GM12878 (cell line): ENCODE measurements around the gene EEF2. TPM values are rescaled to one million over a fixed set of nuclear protein-coding genes. Genes with fewer than 3 reads are reported as not detected.

Source experiments
- ATAC-seq: fragments of 200-7000 bp; cut with Tn5 transposase; 3 replicates; pipeline ENCODE4 v1.9.1; 2020; ENCODE audit warnings: mild to moderate bottlenecking, moderate library complexity
- BruUV-seq: library from RNA; stranded (reverse); fragments of 400-500 nt; replicated peaks from 2 replicates; lab custom pipeline; 2021; lab: Mats Ljungman, UMichigan
- CTCF ChIA-PET: fragments of 300-600 bp; sonication (Branson Sonifier 250); formaldehyde crosslinking; extraction: SDS; loops from one replicate; lab custom pipeline; 2021; ENCODE audit warnings: inconsistent platforms; lab: Yijun Ruan, JAX
- POLR2A ChIA-PET: fragments of 350-600 bp; formaldehyde crosslinking; extraction: SDS; loops from one replicate; lab custom pipeline; 2021; ENCODE audit warnings: inconsistent platforms; lab: Charles Lee
- RAD21 ChIA-PET: fragments of 300-600 bp; sonication (Branson Sonifier 250); formaldehyde crosslinking; loops from one replicate; lab custom pipeline; 2023; ENCODE audit warnings: antibody characterized with exemption; ENCODE audit not compliant: unreplicated experiment; lab: Charles Lee
- SMC1A ChIA-PET: fragments of 300-600 bp; sonication (Branson Sonifier 250); formaldehyde crosslinking; loops from one replicate; lab custom pipeline; 2023; ENCODE audit not compliant: unreplicated experiment, uncharacterized antibody; lab: Charles Lee
- DNase-seq: peaks from one replicate; pipeline ENCODE4 v3.0.0-alpha.2; 2011; ENCODE audit warnings: low read depth, low spot score
- FAIRE-seq: peaks from 3 replicates; lab custom pipeline; 2011; peaks lifted over from hg19 to GRCh38; lab: Jason Lieb, UNC
- H2AFZ ChIP-seq: 2 replicates; pipeline ENCODE4 v1.6.0; 2011; ENCODE audit warnings: low read depth, low read length, control low read depth; ENCODE audit not compliant: control insufficient read depth
- H3K27ac ChIP-seq: 2 replicates; pipeline ENCODE4 v1.5.1; 2011; ENCODE audit warnings: control low read depth; ENCODE audit not compliant: control insufficient read depth, insufficient read depth
- H3K27me3 ChIP-seq, 2 experiments: replicated peaks in 1 of 2; 2 replicates each; pipeline versions ENCODE4 v1.6.0 to v1.6.1; 2011; ENCODE audit warnings: low read length in 1 of 2; ENCODE audit not compliant: control insufficient read depth in 2 of 2, insufficient read depth in 2 of 2
- H3K36me3 ChIP-seq, 2 experiments: 2 replicates each; pipeline ENCODE4 v1.5.1; 2011; ENCODE audit warnings: low read length in 1 of 2; ENCODE audit not compliant: control insufficient read depth in 2 of 2, insufficient read depth in 2 of 2
- H3K4me1 ChIP-seq: 2 replicates; pipeline ENCODE4 v1.6.1; 2011; ENCODE audit warnings: mild to moderate bottlenecking, low read length, moderate library complexity, mixed read lengths; ENCODE audit not compliant: control insufficient read depth, insufficient read depth
- H3K4me2 ChIP-seq: 2 replicates; pipeline ENCODE4 v1.6.0; 2011; ENCODE audit warnings: control low read depth; ENCODE audit not compliant: control insufficient read depth, insufficient read depth
- H3K4me3 ChIP-seq: fragments of 200-600 bp; sonication (generic); 2 replicates; pipeline ENCODE4 v1.5.1; 2016
- H3K79me2 ChIP-seq: 2 replicates; pipeline ENCODE4 v1.6.0; 2011; ENCODE audit warnings: low read length; ENCODE audit not compliant: control insufficient read depth, insufficient read depth
- H3K9ac ChIP-seq: 2 replicates; pipeline ENCODE4 v1.8.0; 2011; ENCODE audit warnings: low read length, control low read depth, mixed read lengths; ENCODE audit not compliant: control insufficient read depth, insufficient read depth
- H3K9me3 ChIP-seq: replicated peaks from 3 replicates; pipeline ENCODE4 v1.5.1; 2011; ENCODE audit warnings: mild to moderate bottlenecking, low read length; ENCODE audit not compliant: control insufficient read depth, insufficient read depth
- H4K20me1 ChIP-seq: 2 replicates; pipeline ENCODE4 v1.6.0; 2011; ENCODE audit not compliant: control insufficient read depth, insufficient read depth
- BRCA1 ChIP-seq: IDR thresholded peaks from 2 replicates; pipeline ENCODE4 v1.6.1; 2011; ENCODE audit warnings: low read depth, low read length, improper control_type of control experiment
- CHD1 ChIP-seq: IDR thresholded peaks from 2 replicates; pipeline ENCODE4 v1.6.1; 2012; ENCODE audit warnings: low read depth, low read length, improper control_type of control experiment
- FOXM1 ChIP-seq: IDR thresholded peaks from 2 replicates; pipeline ENCODE4 v1.6.1; 2012; ENCODE audit warnings: low read depth, mild to moderate bottlenecking, inconsistent platforms, low read length, moderate library complexity
- GABPA ChIP-seq: IDR thresholded peaks from 2 replicates; pipeline ENCODE4 v1.6.1; 2014; ENCODE audit warnings: antibody characterized with exemption, low read depth, mild to moderate bottlenecking, inconsistent platforms
- GATAD2B ChIP-seq: fragments of 450-650 bp; conservative IDR thresholded peaks from 2 replicates; pipeline ENCODE4 v1.6.1; 2017; ENCODE audit warnings: low read depth, mild to moderate bottlenecking, moderate library complexity
- HDAC2 ChIP-seq: fragments of 200-600 bp; sonication (generic); IDR thresholded peaks from 2 replicates; pipeline ENCODE4 v1.6.1; 2017
- IKZF1 ChIP-seq: fragments of 450-650 bp; conservative IDR thresholded peaks from 2 replicates; pipeline ENCODE4 v1.6.1; 2017; ENCODE audit warnings: antibody characterized with exemption, mild to moderate bottlenecking
- NFXL1 ChIP-seq: fragments of 450-650 bp; IDR thresholded peaks from 2 replicates; pipeline ENCODE4 v1.6.1; 2017; ENCODE audit warnings: antibody characterized with exemption, mild to moderate bottlenecking, borderline replicate concordance
- NR2F1 ChIP-seq: fragments of 450-650 bp; conservative IDR thresholded peaks from 2 replicates; pipeline ENCODE4 v1.6.1; 2017; ENCODE audit warnings: mild to moderate bottlenecking
- PAX8 ChIP-seq: fragments of 450-650 bp; IDR thresholded peaks from 2 replicates; pipeline ENCODE4 v1.6.1; 2017; ENCODE audit warnings: mild to moderate bottlenecking, moderate library complexity
- POLR2A ChIP-seq: IDR thresholded peaks from 2 replicates; pipeline ENCODE4 v1.6.1; 2011; ENCODE audit warnings: low read depth, mild to moderate bottlenecking, low read length
- SIN3A ChIP-seq: IDR thresholded peaks from 2 replicates; pipeline ENCODE4 v1.6.1; 2012; ENCODE audit warnings: low read depth, low read length, improper control_type of control experiment
- SUZ12 ChIP-seq: fragments of 200-600 bp; sonication (generic); IDR thresholded peaks from one replicate; pipeline ENCODE4 v1.6.1; 2018; ENCODE audit warnings: antibody characterized with exemption, mild to moderate bottlenecking; ENCODE audit not compliant: unreplicated experiment
- TBL1XR1 ChIP-seq: IDR thresholded peaks from 2 replicates; pipeline ENCODE4 v1.6.1; 2012; ENCODE audit warnings: low read depth, low read length, improper control_type of control experiment
- WGBS: methylation state at CpG from one replicate; pipeline ENCODE4 v1.1.6; 2016; ENCODE audit warnings: low lambda C conversion rate; ENCODE audit not compliant: insufficient replicate concordance, insufficient coverage; ENCODE audit errors: missing lambda C conversion rate; 5-methylcytosine and 5-hydroxymethylcytosine counted together
- in situ Hi-C: fragments of 300-500 bp; cut with MboI; formaldehyde crosslinking; loops from 9 replicates; pipeline ENCODE4 v1.14.3; 2018; ENCODE audit warnings: mixed read lengths
- intact Hi-C: fragments of 100-400 bp; cut with micrococcal nuclease; formaldehyde crosslinking; loops from one replicate; pipeline ENCODE4 v1.14.2; 2022; ENCODE audit not compliant: unreplicated experiment
- polyA plus RNA-seq, 11 experiments: library from polyadenylated mRNA; depleted of rRNA in 4 of 11; unstranded in 6 of 11; stranded (reverse) in 5 of 11; fragments of >200 nt; fragmentation: Nextera tagmentation in 4 of 11; fragmentation: Illumina TruSeq in 1 of 11; extraction: Ambion mirVana in 4 of 11; extraction: Trizol in 1 of 11; gene quantifications; 1 replicate in 1 of 11; 2 replicates in 10 of 11; pipeline versions ENCODE4 v1.2.1 to v1.2.3, GENCODE V29; 2011 to 2016; ENCODE audit warnings: inconsistent platforms in 2 of 11, missing spikeins in 2 of 11, low read depth in 1 of 11
- total RNA-seq, 4 experiments: library from RNA; depleted of rRNA in 3 of 4; stranded (reverse); fragments of >200 nt in 3 of 4; fragmentation: Illumina TruSeq in 1 of 4; extraction: Trizol in 1 of 4; gene quantifications; 2 replicates each; pipeline versions ENCODE4 v1.2.1 to v1.2.3, GENCODE V29; 2013 to 2021
- TF ChIP-seq, protein P1 (sequence below): IDR thresholded peaks from 2 replicates; pipeline ENCODE4 v1.6.1; 2011; ENCODE audit warnings: mild to moderate bottlenecking, low read depth, low read length, moderate library complexity; ENCODE audit not compliant: insufficient replicate concordance
- TF ChIP-seq, protein P2 (sequence below): fragments of 450-650 bp; IDR thresholded peaks from 2 replicates; pipeline ENCODE4 v1.6.1; 2018; ENCODE audit warnings: mild to moderate bottlenecking, low read depth, moderate library complexity; ENCODE audit not compliant: partially characterized antibody
- TF ChIP-seq, protein P3 (sequence below): fragments of 450-650 bp; IDR thresholded peaks from 2 replicates; pipeline ENCODE4 v1.6.1; 2017; ENCODE audit warnings: borderline replicate concordance

Gene EEF2
- total and polyA plus RNA-seq, 10 of the 15 experiments (the other 5 are each of a cell fraction or from before 2014, with no cell fraction given), result 280 to 3,491 (median 1,305) TPM

DNA sequence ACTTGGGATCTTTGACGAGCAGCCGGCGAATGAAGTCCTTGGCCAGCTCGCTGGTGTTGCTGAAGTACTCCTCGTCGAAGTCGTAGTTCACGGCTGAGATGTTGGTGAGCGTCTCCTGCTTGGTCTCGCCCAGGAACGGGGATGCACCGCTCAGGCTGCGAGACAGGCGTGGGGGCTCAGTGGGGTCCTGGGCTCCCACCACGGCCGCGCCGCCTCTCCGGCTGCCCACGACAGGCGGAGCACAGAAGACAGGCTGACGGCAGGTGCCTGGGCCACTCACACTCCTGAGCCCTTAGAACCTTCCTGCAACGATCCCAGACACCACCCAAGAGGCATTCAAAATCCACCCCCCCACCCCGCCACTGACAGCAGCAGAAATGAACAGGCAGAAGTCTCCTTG lies 24.3 kb downstream of the EEF2 start (continued):
- TF ChIP-seq IKZF1, result no peak

DNA sequence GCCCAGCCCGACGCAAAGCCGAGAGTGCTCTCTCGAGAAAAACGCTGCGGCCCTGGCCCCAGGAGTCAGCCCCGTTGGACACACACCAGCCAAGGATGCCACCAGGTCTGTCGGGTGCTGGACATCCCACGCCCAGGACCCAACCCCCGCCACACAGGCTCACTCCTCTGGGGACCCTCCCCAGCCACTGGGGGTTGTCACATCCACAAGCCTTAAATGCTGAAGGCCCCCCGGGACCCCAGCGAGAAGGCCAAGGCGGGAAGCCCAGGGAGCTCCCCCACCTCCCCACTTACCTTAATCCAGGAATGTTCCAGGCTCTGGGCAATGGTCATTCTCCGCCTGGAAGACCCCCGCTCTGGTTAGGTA lies 25.5 kb downstream of the EEF2 start:
- H4K20me1 ChIP-seq, result no peaks in the 10 kb centered on the region
- CTCF ChIA-PET, result no interaction called here

More for the DNA sequence above, 25.5 kb downstream of the EEF2 start:
- Histone ChIP-seq H3K4me2 (no peak overlapping the region), H2AFZ (no peak overlapping the region), H3K9me3 (no peaks in the 10 kb centered on the region), H3K27me3 (no peaks in the 10 kb centered on the region), H3K36me3 (peaks cover 0 to 14% of the 10 kb centered on the region in 2 experiments; a peak in 3 of 4 replicates), H3K4me3 (no peak overlapping the region), H3K9ac (no peak overlapping the region), H3K27ac (no peak overlapping the region), H3K79me2 (no peaks in the 10 kb centered on the region), H3K4me1 (no peaks in the 10 kb centered on the region)
- TF ChIP-seq POLR2A (no peak), SUZ12 (no peak), TBL1XR1 (no peak), NFXL1 (no peak), BRCA1 (no peak), HDAC2 (no peak), PAX8 (no peak), SIN3A (no peak), GATAD2B (no peak), NR2F1 (no peak), CHD1 (no peak), GABPA (no peak), FOXM1 (no peak)
- TF ChIP-seq, protein P1, sequence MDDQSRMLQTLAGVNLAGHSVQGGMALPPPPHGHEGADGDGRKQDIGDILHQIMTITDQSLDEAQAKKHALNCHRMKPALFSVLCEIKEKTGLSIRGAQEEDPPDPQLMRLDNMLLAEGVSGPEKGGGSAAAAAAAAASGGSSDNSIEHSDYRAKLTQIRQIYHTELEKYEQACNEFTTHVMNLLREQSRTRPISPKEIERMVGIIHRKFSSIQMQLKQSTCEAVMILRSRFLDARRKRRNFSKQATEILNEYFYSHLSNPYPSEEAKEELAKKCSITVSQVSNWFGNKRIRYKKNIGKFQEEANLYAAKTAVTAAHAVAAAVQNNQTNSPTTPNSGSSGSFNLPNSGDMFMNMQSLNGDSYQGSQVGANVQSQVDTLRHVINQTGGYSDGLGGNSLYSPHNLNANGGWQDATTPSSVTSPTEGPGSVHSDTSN, result no peak
- TF ChIP-seq, protein P2, sequence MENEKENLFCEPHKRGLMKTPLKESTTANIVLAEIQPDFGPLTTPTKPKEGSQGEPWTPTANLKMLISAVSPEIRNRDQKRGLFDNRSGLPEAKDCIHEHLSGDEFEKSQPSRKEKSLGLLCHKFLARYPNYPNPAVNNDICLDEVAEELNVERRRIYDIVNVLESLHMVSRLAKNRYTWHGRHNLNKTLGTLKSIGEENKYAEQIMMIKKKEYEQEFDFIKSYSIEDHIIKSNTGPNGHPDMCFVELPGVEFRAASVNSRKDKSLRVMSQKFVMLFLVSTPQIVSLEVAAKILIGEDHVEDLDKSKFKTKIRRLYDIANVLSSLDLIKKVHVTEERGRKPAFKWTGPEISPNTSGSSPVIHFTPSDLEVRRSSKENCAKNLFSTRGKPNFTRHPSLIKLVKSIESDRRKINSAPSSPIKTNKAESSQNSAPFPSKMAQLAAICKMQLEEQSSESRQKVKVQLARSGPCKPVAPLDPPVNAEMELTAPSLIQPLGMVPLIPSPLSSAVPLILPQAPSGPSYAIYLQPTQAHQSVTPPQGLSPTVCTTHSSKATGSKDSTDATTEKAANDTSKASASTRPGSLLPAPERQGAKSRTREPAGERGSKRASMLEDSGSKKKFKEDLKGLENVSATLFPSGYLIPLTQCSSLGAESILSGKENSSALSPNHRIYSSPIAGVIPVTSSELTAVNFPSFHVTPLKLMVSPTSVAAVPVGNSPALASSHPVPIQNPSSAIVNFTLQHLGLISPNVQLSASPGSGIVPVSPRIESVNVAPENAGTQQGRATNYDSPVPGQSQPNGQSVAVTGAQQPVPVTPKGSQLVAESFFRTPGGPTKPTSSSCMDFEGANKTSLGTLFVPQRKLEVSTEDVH, result no peak
- TF ChIP-seq, protein P3, sequence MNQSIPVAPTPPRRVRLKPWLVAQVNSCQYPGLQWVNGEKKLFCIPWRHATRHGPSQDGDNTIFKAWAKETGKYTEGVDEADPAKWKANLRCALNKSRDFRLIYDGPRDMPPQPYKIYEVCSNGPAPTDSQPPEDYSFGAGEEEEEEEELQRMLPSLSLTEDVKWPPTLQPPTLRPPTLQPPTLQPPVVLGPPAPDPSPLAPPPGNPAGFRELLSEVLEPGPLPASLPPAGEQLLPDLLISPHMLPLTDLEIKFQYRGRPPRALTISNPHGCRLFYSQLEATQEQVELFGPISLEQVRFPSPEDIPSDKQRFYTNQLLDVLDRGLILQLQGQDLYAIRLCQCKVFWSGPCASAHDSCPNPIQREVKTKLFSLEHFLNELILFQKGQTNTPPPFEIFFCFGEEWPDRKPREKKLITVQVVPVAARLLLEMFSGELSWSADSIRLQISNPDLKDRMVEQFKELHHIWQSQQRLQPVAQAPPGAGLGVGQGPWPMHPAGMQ, result no peak
- ATAC-seq (no peak), DNase-seq (no peak), FAIRE-seq (no peak)
- BruUV-seq, result no TSS peak
- intact Hi-C loops (no loop called here), in situ Hi-C loops (no loop called here)
- RAD21 ChIA-PET, result no interaction called here
- SMC1A ChIA-PET, result no interaction called here
- POLR2A ChIA-PET, result no interaction called here
- 95% methylated on average over 15 of the region's 15 CpGs for WGBS
